GM20000 (cell line): ENCODE results near the gene FKBP5.

Source experiments
- DNase-seq: peaks from one replicate; pipeline ENCODE4 v3.0.0; 2012; ENCODE audit warnings: low spot score
- TF ChIP-seq, protein P1 (sequence below): IDR thresholded peaks from 2 replicates; pipeline ENCODE4 v1.5.1; 2012; ENCODE audit warnings: mild to moderate bottlenecking, control low read depth; ENCODE audit errors: extremely low read depth, missing control alignments

The FKBP5 gene

GRCh38 chr6:35557239-35557638 lies 131.5 kb downstream of the FKBP5 start:
- DNase-seq, result no peak
- TF ChIP-seq, protein P1, sequence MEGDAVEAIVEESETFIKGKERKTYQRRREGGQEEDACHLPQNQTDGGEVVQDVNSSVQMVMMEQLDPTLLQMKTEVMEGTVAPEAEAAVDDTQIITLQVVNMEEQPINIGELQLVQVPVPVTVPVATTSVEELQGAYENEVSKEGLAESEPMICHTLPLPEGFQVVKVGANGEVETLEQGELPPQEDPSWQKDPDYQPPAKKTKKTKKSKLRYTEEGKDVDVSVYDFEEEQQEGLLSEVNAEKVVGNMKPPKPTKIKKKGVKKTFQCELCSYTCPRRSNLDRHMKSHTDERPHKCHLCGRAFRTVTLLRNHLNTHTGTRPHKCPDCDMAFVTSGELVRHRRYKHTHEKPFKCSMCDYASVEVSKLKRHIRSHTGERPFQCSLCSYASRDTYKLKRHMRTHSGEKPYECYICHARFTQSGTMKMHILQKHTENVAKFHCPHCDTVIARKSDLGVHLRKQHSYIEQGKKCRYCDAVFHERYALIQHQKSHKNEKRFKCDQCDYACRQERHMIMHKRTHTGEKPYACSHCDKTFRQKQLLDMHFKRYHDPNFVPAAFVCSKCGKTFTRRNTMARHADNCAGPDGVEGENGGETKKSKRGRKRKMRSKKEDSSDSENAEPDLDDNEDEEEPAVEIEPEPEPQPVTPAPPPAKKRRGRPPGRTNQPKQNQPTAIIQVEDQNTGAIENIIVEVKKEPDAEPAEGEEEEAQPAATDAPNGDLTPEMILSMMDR, result no peak

DNA sequence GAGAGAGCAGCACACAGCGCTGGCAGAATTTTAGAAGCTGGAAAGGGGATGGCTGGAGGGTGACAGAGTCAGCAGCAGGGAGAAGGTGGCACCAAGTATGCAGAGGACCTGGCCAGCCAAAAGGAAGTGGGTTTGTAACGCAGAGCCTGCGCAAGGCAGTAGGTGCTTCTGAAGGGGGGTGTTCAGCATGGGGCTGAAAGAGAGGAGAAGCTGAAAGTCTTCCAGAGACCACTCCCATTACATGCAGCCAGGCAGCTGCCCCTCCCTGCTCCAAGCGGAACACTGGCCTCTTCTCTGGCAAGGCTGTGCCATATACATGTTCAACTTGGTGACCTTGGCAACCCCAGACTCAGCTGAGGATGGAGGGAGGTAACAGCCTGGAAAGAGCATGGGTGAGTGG lies 133.9 kb downstream of the FKBP5 start:
- TF ChIP-seq, protein P1, result no peak
- DNase-seq, result no peak

DNA sequence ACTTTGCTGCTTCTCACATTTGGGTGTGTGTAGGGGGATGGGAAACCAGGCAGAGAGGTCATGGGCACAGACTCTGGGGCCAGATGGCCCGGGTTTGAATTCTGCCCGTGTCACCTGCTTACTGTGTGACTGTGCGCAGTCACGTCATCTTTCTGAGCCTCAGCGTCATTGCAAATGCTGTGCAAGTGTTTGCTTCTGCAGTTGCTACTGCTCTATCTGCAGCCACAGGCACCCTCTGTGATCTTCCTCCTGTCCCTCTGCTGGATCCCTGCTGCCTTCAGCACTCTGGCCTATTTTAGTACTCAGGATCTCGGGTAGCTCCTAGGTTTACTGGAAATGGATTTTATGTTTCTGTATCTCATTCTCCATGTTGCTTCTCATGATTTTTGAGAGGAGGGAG lies 135.4 kb downstream of the FKBP5 start:
- TF ChIP-seq, protein P1, result no peak
- no peak for DNase-seq

DNA sequence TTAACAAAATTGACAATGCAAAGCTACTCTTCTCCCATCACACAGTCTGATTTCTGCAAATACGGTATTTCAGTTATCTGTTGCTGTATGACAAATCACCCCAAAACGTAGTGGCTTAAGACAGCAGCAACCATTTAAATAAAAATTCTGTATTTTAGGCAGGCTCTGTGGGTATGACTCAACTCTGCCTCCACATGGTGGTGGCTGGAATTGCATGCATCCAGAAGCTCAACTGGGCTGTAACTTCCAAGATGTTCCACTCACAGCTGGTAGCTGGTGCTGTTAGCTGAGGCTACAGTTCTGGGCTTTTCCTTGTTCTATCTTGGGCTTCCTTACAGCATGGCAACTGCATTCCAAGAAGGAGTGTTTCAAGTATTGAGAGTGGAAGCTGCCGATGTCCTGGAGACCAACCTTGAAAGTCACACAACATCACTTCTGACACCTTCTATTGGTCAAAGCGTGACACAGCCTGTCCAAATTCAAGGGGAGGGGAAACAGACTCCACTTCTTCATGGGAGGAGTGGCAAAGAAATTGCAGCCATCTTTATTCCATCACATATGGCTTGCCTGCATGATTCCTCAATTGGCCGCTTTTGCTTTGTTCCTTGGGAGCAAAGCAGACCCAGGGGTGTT lies 136.3 kb downstream of the FKBP5 start:
- TF ChIP-seq, protein P1, result peak; percentile 71
- peak; percentile 32 for DNase-seq

DNA sequence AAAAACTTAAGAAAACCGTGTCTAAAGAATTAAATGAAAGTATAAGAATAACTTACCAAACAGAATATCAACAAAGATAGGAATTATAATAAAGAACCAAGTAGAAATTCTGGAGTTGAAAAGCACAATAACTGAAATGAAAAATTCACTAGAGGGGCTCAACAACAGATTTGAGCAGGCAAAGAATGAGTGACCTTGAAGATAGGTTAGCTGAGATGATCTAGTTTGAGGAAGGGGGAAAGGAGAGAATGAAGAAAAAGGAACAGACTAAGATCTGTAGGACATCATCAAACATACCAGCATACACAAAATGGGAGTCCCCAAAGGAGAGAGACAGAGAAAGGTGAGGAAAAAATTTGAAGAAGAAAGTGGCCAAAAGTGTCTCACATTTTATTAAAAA lies 138.3 kb downstream of the FKBP5 start:
- no peak for DNase-seq
- TF ChIP-seq, protein P1, result no peak

DNA sequence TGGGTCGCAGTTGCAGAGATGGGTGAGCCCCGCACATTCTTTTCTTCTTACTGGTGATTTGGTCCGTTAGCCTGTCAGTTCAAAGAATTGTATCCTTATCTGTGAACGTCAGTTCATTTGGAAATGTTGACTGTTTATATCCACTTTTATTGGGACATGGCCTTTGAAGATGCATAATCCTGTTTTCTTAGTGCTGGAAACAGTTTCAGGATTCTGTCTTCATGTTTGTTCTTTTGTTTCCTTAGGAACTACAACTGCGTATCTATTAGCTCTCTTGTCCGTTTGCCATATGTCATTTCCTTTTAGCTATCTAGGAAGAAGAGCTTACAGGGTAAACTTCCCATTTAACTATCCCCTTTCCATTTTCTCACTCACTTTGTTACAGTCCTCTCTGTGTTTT lies 141.0 kb downstream of the FKBP5 start:
- TF ChIP-seq, protein P1, result no peak
- no peak for DNase-seq

- DNase-seq, result no peak
- TF ChIP-seq, protein P1, result no peak
Observed at GRCh38 chr6:35544769-35545361, 143.8 kb downstream of the FKBP5 start.
